PC-9 (cell line): ENCODE measurements around the gene TEX44. TPM values are rescaled to one million over a fixed set of nuclear protein-coding genes. Genes with fewer than 3 reads are reported as not detected.

Experiments
- BruUV-seq: library from RNA; stranded (reverse); fragments of 400-500 nt; replicated peaks from 2 replicates; lab custom pipeline; 2021; lab: Mats Ljungman, UMichigan
- CTCF ChIA-PET: fragments of 300-600 bp; sonication (Branson Sonifier 250); formaldehyde crosslinking; loops from one replicate; lab custom pipeline; 2022; ENCODE audit warnings: antibody characterized with exemption; lab: Charles Lee
- POLR2A ChIA-PET: fragments of 300-600 bp; sonication (Branson Sonifier 250); formaldehyde crosslinking; loops from one replicate; lab custom pipeline; 2022; ENCODE audit warnings: antibody characterized with exemption; ENCODE audit not compliant: unreplicated experiment; lab: Charles Lee
- DNase-seq, 2 experiments: peaks; one replicate each; pipeline versions ENCODE4 v3.0.0 to v3.0.0-alpha.2; 2015 to 2022; ENCODE audit warnings: mixed read lengths in 1 of 2
- H2AFZ ChIP-seq: fragments of 200-600 bp; sonication (generic); 2 replicates; pipeline ENCODE4 v1.8.1; 2017; ENCODE audit warnings: antibody characterized with exemption
- H3F3A ChIP-seq: fragments of 200-600 bp; sonication (generic); 2 replicates; pipeline ENCODE4 v1.8.1; 2017; ENCODE audit warnings: antibody characterized with exemption, mild to moderate bottlenecking, low read depth; ENCODE audit not compliant: insufficient read depth
- H3K27ac ChIP-seq: fragments of 200-600 bp; sonication (generic); 2 replicates; pipeline ENCODE4 v1.6.1; 2016; ENCODE audit warnings: mixed run types
- H3K27me3 ChIP-seq: fragments of 200-600 bp; sonication (generic); 2 replicates; pipeline ENCODE4 v1.6.1; 2016; ENCODE audit warnings: low read depth, mixed run types; ENCODE audit not compliant: insufficient read depth
- H3K36me3 ChIP-seq: fragments of 200-600 bp; sonication (generic); 2 replicates; pipeline ENCODE4 v1.6.1; 2016; ENCODE audit warnings: low read depth, mixed run types
- H3K4me1 ChIP-seq: fragments of 200-600 bp; sonication (generic); replicated peaks from 2 replicates; pipeline ENCODE4 v1.6.1; 2016; ENCODE audit warnings: mixed run types; ENCODE audit not compliant: insufficient read depth
- H3K4me2 ChIP-seq: fragments of 200-600 bp; sonication (generic); 2 replicates; pipeline ENCODE4 v1.6.1; 2017; ENCODE audit warnings: mixed run types
- H3K4me3 ChIP-seq: fragments of 200-600 bp; sonication (generic); 2 replicates; pipeline ENCODE4 v1.6.1; 2016; ENCODE audit warnings: mixed run types
- H3K79me2 ChIP-seq: fragments of 200-600 bp; sonication (generic); 2 replicates; pipeline ENCODE4 v1.6.1; 2017; ENCODE audit warnings: low read depth, mixed run types
- H3K9me2 ChIP-seq: fragments of 200-600 bp; sonication (generic); 2 replicates; pipeline ENCODE4 v1.8.1; 2017; ENCODE audit warnings: mild to moderate bottlenecking; ENCODE audit not compliant: insufficient read depth
- H3K9me3 ChIP-seq: fragments of 200-600 bp; sonication (generic); 2 replicates; pipeline ENCODE4 v1.8.1; 2016; ENCODE audit warnings: low read depth; ENCODE audit not compliant: insufficient read depth
- H4K20me1 ChIP-seq: fragments of 200-600 bp; sonication (generic); 2 replicates; pipeline ENCODE4 v1.8.1; 2017; ENCODE audit not compliant: insufficient read depth
- CTCF ChIP-seq: fragments of 200-600 bp; sonication (generic); conservative IDR thresholded peaks from 2 replicates; pipeline ENCODE4 v1.6.1; 2017; ENCODE audit warnings: mixed run types, antibody characterized with exemption, mild to moderate bottlenecking, moderate library complexity
- EZH2 ChIP-seq: fragments of 200-600 bp; sonication (generic); IDR thresholded peaks from 2 replicates; pipeline ENCODE4 v1.8.0; 2017; ENCODE audit warnings: antibody characterized with exemption, low read depth
- intact Hi-C: fragments of 100-400 bp; cut with micrococcal nuclease; formaldehyde crosslinking; loops from one replicate; pipeline ENCODE4 v1.10.0; 2022; ENCODE audit not compliant: unreplicated experiment
- total RNA-seq: library from RNA; stranded (reverse); gene quantifications from 2 replicates; pipeline ENCODE4 v1.2.3, GENCODE V29; 2021

TEX44 gene
- total RNA-seq, 1 experiment from 2014 or later = not detected

GRCh38 chr2:231602859-231603467 lies 10.3 kb downstream of the TEX44 start:
- DNase-seq = no peak
- Histone ChIP-seq H3F3A (peaks cover 12% of the 10 kb centered on the region), H3K27ac (no peak overlapping the region), H3K9me2 (no peaks in the 10 kb centered on the region), H3K4me3 (no peak overlapping the region), H3K4me2 (no peak overlapping the region), H3K4me1 (peaks cover 13% of the 10 kb centered on the region; the same call in 1 of the 2 replicates), H3K9me3 (no peaks in the 10 kb centered on the region), H2AFZ (no peak overlapping the region), H3K27me3 (no peaks in the 10 kb centered on the region), H4K20me1 (no peaks in the 10 kb centered on the region), H3K79me2 (no peaks in the 10 kb centered on the region), H3K36me3 (no peaks in the 10 kb centered on the region)
- BruUV-seq = no TSS peak
- POLR2A ChIA-PET = no interaction called here
- intact Hi-C loops = no loop called here
- no peak for TF ChIP-seq EZH2
- TF ChIP-seq CTCF = no peak
- CTCF ChIA-PET = interaction anchor here (0.6 to 0.7 kb wide), 2 partner anchors 81 to 111 kb away, joined by 4 to 20 read pairs; no protein-coding TSS in a partner anchor

GRCh38 chr2:231604101-231604684 lies 11.5 kb downstream of the TEX44 start:
- Histone ChIP-seq H2AFZ (peak overlapping the region; percentile 71), H3K9me3 (no peaks in the 10 kb centered on the region), H3K4me3 (peak overlapping the region; percentile 50; the same call in 1 of the 2 replicates), H4K20me1 (no peaks in the 10 kb centered on the region), H3K27ac (no peak overlapping the region), H3K4me2 (peak overlapping the region; percentile 78), H3K4me1 (peaks cover 13% of the 10 kb centered on the region; the same call in 1 of the 2 replicates), H3K27me3 (no peaks in the 10 kb centered on the region), H3K9me2 (no peaks in the 10 kb centered on the region), H3K79me2 (no peaks in the 10 kb centered on the region), H3F3A (peaks cover 12% of the 10 kb centered on the region), H3K36me3 (no peaks in the 10 kb centered on the region)
- CTCF ChIA-PET = interaction anchor here (0.6 kb wide), 1 partner anchor 835 kb away, joined by 8 read pairs; no protein-coding TSS in a partner anchor
- POLR2A ChIA-PET = interaction anchor here (0.6 to 0.9 kb wide), 5 partner anchors 9 to 68 kb away, joined by 3 to 5 read pairs (median 4); no protein-coding TSS in a partner anchor
- DNase-seq = no peak
- TF ChIP-seq EZH2 (no peak), CTCF (no peak)
- BruUV-seq = TSS peak; percentile 61
- intact Hi-C loops = no loop called here

GRCh38 chr2:231604685-231605606 lies 12.3 kb downstream of the TEX44 start:
- Histone ChIP-seq H3K79me2 (no peaks in the 10 kb centered on the region), H3F3A (peaks cover 12% of the 10 kb centered on the region), H3K27me3 (no peaks in the 10 kb centered on the region), H3K9me3 (no peaks in the 10 kb centered on the region), H4K20me1 (no peaks in the 10 kb centered on the region), H3K4me1 (peaks cover 13% of the 10 kb centered on the region), H3K4me2 (peak overlapping the region; percentile 78), H3K27ac (no peak overlapping the region), H3K9me2 (no peaks in the 10 kb centered on the region), H3K36me3 (no peaks in the 10 kb centered on the region), H3K4me3 (peak overlapping the region; percentile 50), H2AFZ (no peak overlapping the region; the same call in 1 of the 2 replicates)
- intact Hi-C loops = no loop called here
- ChIA-PET POLR2A (interaction anchor here (0.6 to 0.9 kb wide), 5 partner anchors 8 to 141 kb away, joined by 3 to 8 read pairs (median 4); partner anchors contain the start of gene NCL), CTCF (interaction anchor here (0.5 to 0.6 kb wide), 2 partner anchors 41 to 835 kb away, joined by 3 to 8 read pairs; no protein-coding TSS in a partner anchor)
- TSS peak; percentile 88 for BruUV-seq
- DNase-seq = peak; percentile 86 to 97
- TF ChIP-seq CTCF (no peak), EZH2 (no peak)
